ENCODE results near the gene ATP6V1F.

- TF ChIP-seq GATA3 (IDR thresholded peaks at IDR 0.05; ENCODE audit: low read depth, low read length), result no peak
- no peak for TF ChIP-seq GATA2 (IDR thresholded peaks at IDR 0.05; ENCODE audit: low read depth, low read length)
Observed at GRCh38 chr7:128836729-128837348, 25.8 kb upstream of the ATP6V1F start.

Measured in SH-SY5Y (cell line).